HepG2 (cell line): Measurements from ENCODE around the gene GALNT17.

Source experiments
- CTCF ChIP-seq: sonication (generic); formaldehyde crosslinking; IDR thresholded peaks from 2 replicates; pipeline ENCODE4 v1.5.0; 2020; ENCODE audit warnings: mild to moderate bottlenecking, missing genetic modification reagents, moderate library complexity
- EP300 ChIP-seq, 3 experiments: sonication (generic) in 1 of 3; formaldehyde crosslinking in 1 of 3; IDR thresholded peaks; 2 replicates each; pipeline versions ENCODE4 v1.5.1 to v1.6.1; 2011 to 2020; ENCODE audit warnings: low read depth in 2 of 3, low read length in 2 of 3, borderline replicate concordance in 1 of 3, improper control_type of control experiment in 1 of 3, mild to moderate bottlenecking in 1 of 3, missing genetic modification reagents in 1 of 3, moderate library complexity in 1 of 3
- FOSL1 ChIP-seq: sonication (generic); formaldehyde crosslinking; IDR thresholded peaks from 2 replicates; pipeline ENCODE4 v1.9.0; 2021; ENCODE audit warnings: missing genetic modification reagents, borderline replicate concordance
- FOXP1 ChIP-seq, 2 experiments: fragments of 450-650 bp in 1 of 2; IDR thresholded peaks; 2 replicates each; pipeline ENCODE4 v1.6.1; 2017 to 2018; ENCODE audit warnings: antibody characterized with exemption in 1 of 2
- RELA ChIP-seq: sonication (generic); formaldehyde crosslinking; IDR thresholded peaks from 2 replicates; pipeline ENCODE4 v1.4.0; 2020; ENCODE audit warnings: missing genetic modification reagents
- TCF7 ChIP-seq: sonication (generic); IDR thresholded peaks from 2 replicates; pipeline ENCODE4 v1.6.1; 2016; ENCODE audit warnings: antibody characterized with exemption, low read depth
- YEATS4 ChIP-seq: sonication (generic); formaldehyde crosslinking; IDR thresholded peaks from 2 replicates; pipeline ENCODE4 v1.4.0; 2020; ENCODE audit warnings: missing genetic modification reagents, borderline replicate concordance
- ZNF256 ChIP-seq: sonication (generic); formaldehyde crosslinking; conservative IDR thresholded peaks from 2 replicates; pipeline ENCODE4 v1.4.0; 2020; ENCODE audit warnings: missing genetic modification reagents
- ZNF501 ChIP-seq: sonication (generic); formaldehyde crosslinking; IDR thresholded peaks from 2 replicates; pipeline ENCODE4 v1.5.1; 2020; ENCODE audit warnings: mild to moderate bottlenecking, moderate library complexity, missing genetic modification reagents
- TF ChIP-seq, protein P1 (sequence below), 2 experiments: sonication (generic) in 1 of 2; formaldehyde crosslinking in 1 of 2; IDR thresholded peaks; 2 replicates each; pipeline versions ENCODE4 v1.5.1 to v1.6.1; 2011 to 2020; ENCODE audit warnings: borderline replicate concordance in 1 of 2, low read depth in 1 of 2, low read length in 1 of 2, mild to moderate bottlenecking in 1 of 2, missing genetic modification reagents in 1 of 2, moderate library complexity in 1 of 2

GRCh38 chr7:71229148-71229547 is 97.2 kb downstream of the GALNT17 start:
- TF ChIP-seq FOSL1 (CRISPR knock-in tag): no peak
- no peak for TF ChIP-seq EP300 (IDR thresholded peaks at IDR 0.05; ENCODE audit: low read depth in 2 of 2, low read length in 2 of 2)
- TF ChIP-seq EP300 (CRISPR knock-in tag; IDR thresholded peaks at IDR 0.05; ENCODE audit: borderline replicate concordance): no peak
- TF ChIP-seq, protein P1, sequence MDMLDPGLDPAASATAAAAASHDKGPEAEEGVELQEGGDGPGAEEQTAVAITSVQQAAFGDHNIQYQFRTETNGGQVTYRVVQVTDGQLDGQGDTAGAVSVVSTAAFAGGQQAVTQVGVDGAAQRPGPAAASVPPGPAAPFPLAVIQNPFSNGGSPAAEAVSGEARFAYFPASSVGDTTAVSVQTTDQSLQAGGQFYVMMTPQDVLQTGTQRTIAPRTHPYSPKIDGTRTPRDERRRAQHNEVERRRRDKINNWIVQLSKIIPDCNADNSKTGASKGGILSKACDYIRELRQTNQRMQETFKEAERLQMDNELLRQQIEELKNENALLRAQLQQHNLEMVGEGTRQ (IDR thresholded peaks at IDR 0.05; ENCODE audit: low read depth, low read length): no peak
- TF ChIP-seq, protein P1 (CRISPR knock-in tag; IDR thresholded peaks at IDR 0.05; ENCODE audit: borderline replicate concordance): no peak
- no peak for TF ChIP-seq ZNF501 (CRISPR knock-in tag)
- TF ChIP-seq ZNF256 (CRISPR knock-in tag): no peak
- no peak for TF ChIP-seq RELA (CRISPR knock-in tag)
- TF ChIP-seq YEATS4 (CRISPR knock-in tag): no peak
- no peak for TF ChIP-seq FOXP1 (IDR thresholded peaks at IDR 0.05)
- TF ChIP-seq FOXP1 (CRISPR knock-in tag; IDR thresholded peaks at IDR 0.05): no peak
- TF ChIP-seq CTCF (CRISPR knock-in tag): no peak
- no peak for TF ChIP-seq TCF7
